Measurements from ENCODE around the gene LRRC1.

The LRRC1 gene

DNA sequence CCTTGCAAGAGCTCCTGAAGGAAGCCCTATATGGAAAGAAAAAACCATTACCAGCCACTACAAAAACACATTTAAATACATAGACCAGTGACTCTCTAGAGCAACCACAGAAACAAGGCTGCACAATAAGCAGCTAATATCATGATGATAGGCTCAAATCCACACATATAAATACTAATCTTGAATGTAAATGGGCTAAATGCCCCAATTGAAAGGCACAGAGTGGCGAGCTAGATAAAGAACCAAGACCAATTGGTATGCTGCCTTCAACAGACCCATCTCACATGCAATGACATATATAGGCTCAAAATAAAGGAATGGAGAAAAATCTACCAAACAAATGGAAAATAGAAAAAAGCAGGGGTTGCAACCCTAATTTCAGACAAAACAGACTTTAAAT, 153.0 kb downstream of the LRRC1 start:
- H3K27me3 ChIP-seq (ENCODE audit: control insufficient read depth, insufficient read depth, low read length), result no peaks in the 10 kb centered on the region
- H3K4me1 ChIP-seq (ENCODE audit: control insufficient read depth, insufficient read depth, low read length), result no peaks in the 10 kb centered on the region
- no peak overlapping the region for H3K4me3 ChIP-seq (ENCODE audit: low read length)
- no peak overlapping the region for H3K9ac ChIP-seq (ENCODE audit: low read length)
- no peaks in the 10 kb centered on the region for H3K36me3 ChIP-seq (ENCODE audit: control insufficient read depth, insufficient read depth, low read length)
- no peak overlapping the region for H3K27ac ChIP-seq (ENCODE audit: low read depth, low read length)

DNA sequence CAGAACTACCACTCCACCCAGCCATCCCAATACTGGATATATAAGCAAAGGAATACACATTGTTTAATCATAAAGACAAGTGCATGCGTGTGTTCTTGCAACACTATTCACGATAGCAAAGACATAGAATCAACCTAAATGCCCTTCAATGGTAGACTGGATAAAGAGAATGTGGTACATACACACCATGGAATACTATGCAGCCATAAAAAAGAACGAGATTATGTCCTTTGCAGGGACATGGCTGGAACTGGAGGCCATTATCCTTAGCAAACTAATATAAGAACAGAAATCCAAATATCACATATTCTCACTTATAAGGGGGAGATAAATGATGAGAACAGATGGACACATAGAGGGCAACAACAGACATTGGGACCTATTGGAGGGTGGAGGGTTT, 156.6 kb downstream of the LRRC1 start:
- Histone ChIP-seq H3K27ac (ENCODE audit: low read depth, low read length) (no peak overlapping the region), H3K4me3 (ENCODE audit: low read length) (no peak overlapping the region), H3K27me3 (ENCODE audit: control insufficient read depth, insufficient read depth, low read length) (no peaks in the 10 kb centered on the region), H3K4me1 (ENCODE audit: control insufficient read depth, insufficient read depth, low read length) (no peaks in the 10 kb centered on the region), H3K9ac (ENCODE audit: low read length) (no peak overlapping the region), H3K36me3 (ENCODE audit: control insufficient read depth, insufficient read depth, low read length) (no peaks in the 10 kb centered on the region)

GRCh38 chr6:53956068-53956711, 161.4 kb downstream of the LRRC1 start:
- Histone ChIP-seq H3K4me1 (ENCODE audit: control insufficient read depth, insufficient read depth, low read length) (no peaks in the 10 kb centered on the region), H3K36me3 (ENCODE audit: control insufficient read depth, insufficient read depth, low read length) (no peaks in the 10 kb centered on the region), H3K4me3 (ENCODE audit: low read length) (no peak overlapping the region), H3K27me3 (ENCODE audit: control insufficient read depth, insufficient read depth, low read length) (no peaks in the 10 kb centered on the region), H3K9ac (ENCODE audit: low read length) (no peak overlapping the region), H3K27ac (ENCODE audit: low read depth, low read length) (no peak overlapping the region)

DNA sequence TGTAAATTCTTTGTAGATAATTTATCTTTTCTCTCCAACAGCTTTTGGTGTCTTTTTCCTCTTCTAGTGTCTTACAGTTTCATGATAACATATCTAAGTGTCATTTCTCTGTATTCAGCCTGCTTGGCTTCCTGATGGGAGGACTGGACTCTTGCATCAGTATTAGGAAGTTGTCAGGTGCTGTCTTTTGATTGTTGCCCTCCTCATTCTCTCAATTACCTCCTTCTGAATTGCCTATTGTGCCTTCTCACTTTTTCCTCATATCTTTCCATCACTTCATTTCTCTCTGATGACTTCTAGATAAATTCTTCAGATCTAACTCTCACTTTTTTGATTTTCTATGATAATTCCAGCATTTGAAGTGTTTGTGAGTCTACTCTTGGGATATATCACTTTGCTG, 162.0 kb downstream of the LRRC1 start:
- no peak overlapping the region for H3K27ac ChIP-seq (ENCODE audit: low read depth, low read length)
- H3K36me3 ChIP-seq (ENCODE audit: control insufficient read depth, insufficient read depth, low read length), result no peaks in the 10 kb centered on the region
- no peak overlapping the region for H3K4me3 ChIP-seq (ENCODE audit: low read length)
- H3K27me3 ChIP-seq (ENCODE audit: control insufficient read depth, insufficient read depth, low read length), result no peaks in the 10 kb centered on the region
- no peaks in the 10 kb centered on the region for H3K4me1 ChIP-seq (ENCODE audit: control insufficient read depth, insufficient read depth, low read length)
- no peak overlapping the region for H3K9ac ChIP-seq (ENCODE audit: low read length)

DNA sequence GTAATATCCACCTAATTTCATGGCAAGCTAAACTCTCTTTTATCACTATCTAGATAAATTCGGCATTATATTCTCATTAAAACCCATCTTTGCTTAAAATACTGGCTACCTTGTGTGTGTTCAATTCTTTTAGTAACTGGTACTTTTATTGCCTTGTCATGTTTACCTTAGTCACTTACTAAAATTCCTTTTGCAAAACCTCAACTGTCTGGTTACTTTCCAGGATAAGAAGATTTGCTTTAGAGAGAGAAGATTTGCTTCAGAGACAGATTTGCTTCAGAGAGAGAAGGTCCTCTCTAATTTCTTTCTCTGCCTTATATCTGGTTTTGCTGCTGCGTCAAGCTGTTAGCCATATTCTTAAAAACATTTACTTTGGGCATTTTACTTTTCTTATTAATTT, 164.9 kb downstream of the LRRC1 start:
- Histone ChIP-seq H3K4me3 (ENCODE audit: low read length) (no peak overlapping the region), H3K4me1 (ENCODE audit: control insufficient read depth, insufficient read depth, low read length) (no peaks in the 10 kb centered on the region), H3K9ac (ENCODE audit: low read length) (no peak overlapping the region), H3K27ac (ENCODE audit: low read depth, low read length) (no peak overlapping the region), H3K36me3 (ENCODE audit: control insufficient read depth, insufficient read depth, low read length) (no peaks in the 10 kb centered on the region), H3K27me3 (ENCODE audit: control insufficient read depth, insufficient read depth, low read length) (no peaks in the 10 kb centered on the region)

- Histone ChIP-seq H3K27ac (ENCODE audit: low read depth, low read length) (no peak overlapping the region), H3K27me3 (ENCODE audit: control insufficient read depth, insufficient read depth, low read length) (no peaks in the 10 kb centered on the region), H3K4me1 (ENCODE audit: control insufficient read depth, insufficient read depth, low read length) (no peaks in the 10 kb centered on the region), H3K36me3 (ENCODE audit: control insufficient read depth, insufficient read depth, low read length) (no peaks in the 10 kb centered on the region), H3K4me3 (ENCODE audit: low read length) (no peak overlapping the region), H3K9ac (ENCODE audit: low read length) (no peak overlapping the region)
These were observed 165.5 kb downstream of the LRRC1 start for GRCh38 chr6:53960311-53960710.

DNA sequence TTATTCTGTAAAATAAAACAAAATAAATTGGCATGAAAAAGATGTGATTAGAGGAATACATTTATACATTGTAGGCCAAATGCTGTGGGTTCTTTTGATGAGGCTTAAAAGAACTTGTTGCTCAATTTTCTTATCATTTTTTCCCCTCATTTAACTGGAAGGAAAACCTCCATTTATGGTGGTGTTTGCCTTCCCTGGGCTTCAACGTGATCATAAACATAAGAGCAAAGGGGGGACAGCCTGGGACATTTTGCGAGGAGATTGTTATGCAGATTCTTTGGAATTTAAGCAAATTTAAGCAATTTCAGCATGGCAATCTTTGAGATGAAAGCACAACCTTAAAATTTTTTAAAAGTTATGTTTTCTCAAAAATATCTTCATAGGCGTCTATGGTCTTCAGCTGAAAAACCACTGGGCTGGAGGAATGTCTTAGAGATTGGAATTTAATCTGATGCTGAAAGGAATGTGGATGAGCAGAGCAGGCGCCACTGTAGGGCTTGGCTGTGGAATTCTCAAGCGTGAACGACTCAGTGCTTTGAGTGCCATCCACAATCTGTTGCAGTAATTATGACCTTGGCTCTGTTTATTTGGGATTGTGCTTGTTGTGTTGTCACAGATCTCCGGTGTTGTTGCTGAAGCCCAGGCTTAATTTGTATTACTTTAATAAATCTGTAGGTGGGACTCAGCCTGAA, 167.0 kb downstream of the LRRC1 start:
- Histone ChIP-seq H3K27me3 (ENCODE audit: control insufficient read depth, insufficient read depth, low read length) (no peaks in the 10 kb centered on the region), H3K27ac (ENCODE audit: low read depth, low read length) (no peak overlapping the region), H3K36me3 (ENCODE audit: control insufficient read depth, insufficient read depth, low read length) (no peaks in the 10 kb centered on the region), H3K9ac (ENCODE audit: low read length) (no peak overlapping the region), H3K4me3 (ENCODE audit: low read length) (no peak overlapping the region), H3K4me1 (ENCODE audit: control insufficient read depth, insufficient read depth, low read length) (no peaks in the 10 kb centered on the region)

- H3K27ac ChIP-seq (ENCODE audit: low read depth, low read length), result no peak overlapping the region
- no peaks in the 10 kb centered on the region for H3K4me1 ChIP-seq (ENCODE audit: control insufficient read depth, insufficient read depth, low read length)
- H3K4me3 ChIP-seq (ENCODE audit: low read length), result no peak overlapping the region
- H3K9ac ChIP-seq (ENCODE audit: low read length), result no peak overlapping the region
- H3K27me3 ChIP-seq (ENCODE audit: control insufficient read depth, insufficient read depth, low read length), result no peaks in the 10 kb centered on the region
- no peaks in the 10 kb centered on the region for H3K36me3 ChIP-seq (ENCODE audit: control insufficient read depth, insufficient read depth, low read length)
These were observed 167.8 kb downstream of the LRRC1 start for GRCh38 chr6:53962646-53963045.

DNA sequence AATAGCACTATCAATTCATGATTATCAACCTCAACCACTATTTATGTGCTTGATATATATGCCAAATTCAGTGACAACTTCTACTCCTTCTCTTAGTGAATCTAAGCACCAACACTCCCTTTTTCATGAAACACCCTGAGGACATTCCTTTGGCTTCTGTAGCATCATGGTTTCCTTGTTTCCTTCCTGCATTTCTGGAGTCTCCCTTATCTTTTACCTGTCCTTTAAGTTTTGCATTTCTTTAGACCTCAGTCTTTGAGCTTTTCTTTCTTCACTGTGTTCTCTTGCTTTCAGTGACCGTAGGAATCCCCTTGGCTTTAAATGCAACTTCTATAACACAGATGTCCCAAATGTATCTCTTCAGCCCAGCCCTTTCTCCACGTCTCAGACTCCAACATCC, 172.6 kb downstream of the LRRC1 start:
- Histone ChIP-seq H3K36me3 (ENCODE audit: control insufficient read depth, insufficient read depth, low read length) (no peaks in the 10 kb centered on the region), H3K27ac (ENCODE audit: low read depth, low read length) (no peak overlapping the region), H3K27me3 (ENCODE audit: control insufficient read depth, insufficient read depth, low read length) (no peaks in the 10 kb centered on the region), H3K4me3 (ENCODE audit: low read length) (no peak overlapping the region), H3K9ac (ENCODE audit: low read length) (no peak overlapping the region), H3K4me1 (ENCODE audit: control insufficient read depth, insufficient read depth, low read length) (no peaks in the 10 kb centered on the region)

Measured in rectal smooth muscle tissue (tissue), 1 donor.